Measurements from ENCODE around the gene FAM107B. TPM values are rescaled to one million over a fixed set of nuclear protein-coding genes. Genes with fewer than 3 reads are reported as not detected.

Gene FAM107B
- total and polyA plus RNA-seq, 12 donors = 2.6 to 18.5 (median 6.2) TPM

DNA sequence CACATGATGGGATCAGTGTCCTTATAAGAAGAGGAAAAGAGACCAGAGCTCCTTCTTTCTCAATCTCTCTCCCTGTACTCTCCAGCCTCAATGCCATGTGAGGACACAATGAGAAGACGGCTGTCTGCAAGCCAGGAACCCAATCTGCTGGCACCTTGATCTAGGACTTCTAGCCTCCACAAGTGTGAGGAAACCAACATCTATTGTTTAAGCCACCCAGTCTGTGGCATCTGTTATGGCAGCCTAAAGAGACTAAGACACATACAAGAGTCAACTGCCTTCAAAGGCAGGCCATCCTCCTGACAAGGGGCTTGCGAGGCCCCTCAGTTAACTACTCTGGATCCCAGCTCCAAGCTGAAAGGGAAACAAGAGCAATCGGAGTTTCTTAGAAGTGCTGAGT lies 225.7 kb downstream of the FAM107B start:
- Histone ChIP-seq H3K4me1 (peaks cover 0 to 72% (median 4%) of the 10 kb centered on the region in 9 donors), H3K36me3 (peaks cover 0 to 4% (median 0%) of the 10 kb centered on the region in 9 donors), H3K27me3 (no peaks in the 10 kb centered on the region), H3K27ac (no peak overlapping the region), H3K9me3 (no peaks in the 10 kb centered on the region), H3K4me3 (no peak overlapping the region)
- 90 to 93% methylated on average over 3 of the region's 3 CpGs for WGBS, 2 donors
- TF ChIP-seq, protein P1, sequence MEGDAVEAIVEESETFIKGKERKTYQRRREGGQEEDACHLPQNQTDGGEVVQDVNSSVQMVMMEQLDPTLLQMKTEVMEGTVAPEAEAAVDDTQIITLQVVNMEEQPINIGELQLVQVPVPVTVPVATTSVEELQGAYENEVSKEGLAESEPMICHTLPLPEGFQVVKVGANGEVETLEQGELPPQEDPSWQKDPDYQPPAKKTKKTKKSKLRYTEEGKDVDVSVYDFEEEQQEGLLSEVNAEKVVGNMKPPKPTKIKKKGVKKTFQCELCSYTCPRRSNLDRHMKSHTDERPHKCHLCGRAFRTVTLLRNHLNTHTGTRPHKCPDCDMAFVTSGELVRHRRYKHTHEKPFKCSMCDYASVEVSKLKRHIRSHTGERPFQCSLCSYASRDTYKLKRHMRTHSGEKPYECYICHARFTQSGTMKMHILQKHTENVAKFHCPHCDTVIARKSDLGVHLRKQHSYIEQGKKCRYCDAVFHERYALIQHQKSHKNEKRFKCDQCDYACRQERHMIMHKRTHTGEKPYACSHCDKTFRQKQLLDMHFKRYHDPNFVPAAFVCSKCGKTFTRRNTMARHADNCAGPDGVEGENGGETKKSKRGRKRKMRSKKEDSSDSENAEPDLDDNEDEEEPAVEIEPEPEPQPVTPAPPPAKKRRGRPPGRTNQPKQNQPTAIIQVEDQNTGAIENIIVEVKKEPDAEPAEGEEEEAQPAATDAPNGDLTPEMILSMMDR (IDR thresholded peaks at IDR 0.05) = no peak
- intact Hi-C loops (cut with DNase I) = loop anchor here in 2 of 10 donors (10.0 kb wide), 2 partner anchors 276 to 354 kb away; no protein-coding TSS in a partner anchor
- DNase-seq (no peak), ATAC-seq (peak in 1 of 8 donors; percentile 45)

DNA sequence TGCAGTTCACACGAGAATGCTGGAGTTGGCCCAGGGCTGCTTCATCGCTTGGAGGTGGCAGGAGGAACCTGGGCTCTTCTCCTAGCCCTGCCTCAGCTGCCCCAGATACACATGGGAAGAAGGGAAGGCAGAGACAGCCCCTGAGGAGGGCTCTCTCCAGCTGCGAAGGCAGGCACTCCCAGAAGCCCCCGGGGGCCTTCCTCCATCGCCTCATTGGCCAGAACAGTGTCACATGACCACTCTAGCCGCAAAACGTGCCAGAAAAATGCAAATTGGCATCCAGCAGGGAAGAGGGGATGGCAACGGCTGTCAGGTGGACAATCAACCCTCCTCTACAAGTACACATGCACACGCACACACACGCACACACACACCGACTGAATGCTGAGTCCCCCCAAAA lies 226.2 kb downstream of the FAM107B start:
- DNase-seq (no peak), ATAC-seq (no peak)
- WGBS, 2 donors = 86 to 90% methylated on average over 11 of the region's 11 CpGs
- Histone ChIP-seq H3K27me3 (no peaks in the 10 kb centered on the region), H3K9me3 (no peaks in the 10 kb centered on the region), H3K4me3 (no peak overlapping the region), H3K4me1 (peaks cover 0 to 72% (median 4%) of the 10 kb centered on the region in 9 donors), H3K27ac (no peak overlapping the region), H3K36me3 (peaks cover 0 to 4% (median 0%) of the 10 kb centered on the region in 9 donors)
- intact Hi-C loops (cut with DNase I) = loop anchor here in 2 of 10 donors (10.0 kb wide), 2 partner anchors 276 to 354 kb away; no protein-coding TSS in a partner anchor
- TF ChIP-seq, protein P1 (IDR thresholded peaks at IDR 0.05) = no peak

DNA sequence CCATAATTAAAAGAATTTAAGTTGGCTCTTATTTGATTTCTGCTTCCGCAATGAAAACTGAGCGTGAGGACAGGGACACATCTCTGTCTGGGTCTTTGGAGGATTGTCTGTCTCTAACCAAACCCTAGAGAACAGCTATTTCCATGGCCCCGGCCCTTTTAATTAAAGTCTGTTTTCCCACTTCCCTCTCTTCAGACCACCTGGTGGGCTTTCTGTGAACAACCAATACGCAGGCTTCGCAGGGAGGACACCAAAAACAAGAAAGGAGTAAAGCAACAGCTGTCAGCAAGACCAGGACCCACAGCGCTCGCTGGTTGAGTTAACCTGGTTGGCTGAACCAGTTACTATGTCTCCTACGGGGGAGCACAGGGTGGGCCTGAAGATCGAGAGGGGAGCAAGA lies 226.9 kb downstream of the FAM107B start:
- Histone ChIP-seq H3K27ac (no peak overlapping the region), H3K9me3 (no peaks in the 10 kb centered on the region), H3K27me3 (no peaks in the 10 kb centered on the region), H3K4me3 (no peak overlapping the region), H3K4me1 (peaks cover 0 to 72% (median 8%) of the 10 kb centered on the region in 9 donors), H3K36me3 (peaks cover 0 to 4% (median 0%) of the 10 kb centered on the region in 9 donors)
- no peak for DNase-seq
- WGBS, 2 donors = 93 to 94% methylated on average over 9 of the region's 9 CpGs
- intact Hi-C loops (cut with DNase I) = loop anchor here in 2 of 10 donors (10.0 kb wide), 2 partner anchors 277 to 353 kb away; no protein-coding TSS in a partner anchor
- ATAC-seq = no peak
- TF ChIP-seq, protein P1 (IDR thresholded peaks at IDR 0.05) = no peak

DNA sequence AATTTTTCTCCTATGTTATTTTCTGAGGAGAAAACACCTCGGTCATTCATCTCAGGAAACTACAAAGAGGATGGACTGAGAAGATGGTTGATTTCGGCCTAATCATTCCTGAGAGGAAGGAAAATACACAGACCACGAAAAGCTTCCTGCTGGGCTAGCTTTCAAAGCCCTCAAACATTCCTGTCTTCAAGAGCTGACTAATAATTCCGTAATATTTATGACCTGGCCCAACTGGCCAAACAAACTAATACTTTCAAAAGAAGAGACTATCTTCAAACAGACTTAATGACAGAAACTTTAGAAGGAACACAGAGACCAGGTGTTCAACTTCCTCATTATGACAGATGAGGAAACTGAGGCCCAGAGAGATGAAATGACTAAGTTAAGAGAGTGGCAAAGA lies 228.9 kb downstream of the FAM107B start:
- ATAC-seq (no peak), DNase-seq (no peak)
- intact Hi-C loops (cut with DNase I) = loop anchor here in 2 of 10 donors (10.0 kb wide), 2 partner anchors 279 to 351 kb away; no protein-coding TSS in a partner anchor
- Histone ChIP-seq H3K9me3 (no peaks in the 10 kb centered on the region), H3K36me3 (peaks cover 0 to 10% (median 0%) of the 10 kb centered on the region in 9 donors), H3K27me3 (no peaks in the 10 kb centered on the region), H3K4me1 (peaks cover 0 to 57% (median 8%) of the 10 kb centered on the region in 9 donors), H3K27ac (no peak overlapping the region), H3K4me3 (no peak overlapping the region)
- TF ChIP-seq, protein P1 (IDR thresholded peaks at IDR 0.05) = no peak
- WGBS, 2 donors = 63% methylated on average over 4 of the region's 4 CpGs
